Upper lobe of left lung (tissue), 4 donors: Measurements from ENCODE around the gene SCGB1A1.

ENCODE experiments used
- EP300 ChIP-seq, 4 donors: sonication (generic); formaldehyde crosslinking; IDR thresholded peaks; one replicate each; pipeline ENCODE4 v1.5.1; 2017; ENCODE audit warnings: antibody characterized with exemption in 4 of 4, control low read depth in 2 of 4
- POLR2A ChIP-seq, 4 donors: fragments of 450-650 bp; IDR thresholded peaks; one replicate each; pipeline ENCODE4 v1.5.1; 2016 to 2017; ENCODE audit warnings: antibody characterized with exemption in 4 of 4, mild to moderate bottlenecking in 2 of 4
- POLR2AphosphoS5 ChIP-seq, 2 donors: sonication (generic); formaldehyde crosslinking; IDR thresholded peaks; one replicate each; pipeline ENCODE4 v1.5.1; 2017; ENCODE audit warnings: antibody characterized with exemption in 2 of 2
- TF ChIP-seq, protein P1 (sequence below), 6 experiments: fragments of 450-650 bp in 4 of 6; fragments of 200-600 bp in 2 of 6; sonication (generic) in 2 of 6; IDR thresholded peaks; one replicate each; pipeline ENCODE4 v1.5.1; 2016 to 2019; ENCODE audit warnings: antibody characterized with exemption in 6 of 6

DNA sequence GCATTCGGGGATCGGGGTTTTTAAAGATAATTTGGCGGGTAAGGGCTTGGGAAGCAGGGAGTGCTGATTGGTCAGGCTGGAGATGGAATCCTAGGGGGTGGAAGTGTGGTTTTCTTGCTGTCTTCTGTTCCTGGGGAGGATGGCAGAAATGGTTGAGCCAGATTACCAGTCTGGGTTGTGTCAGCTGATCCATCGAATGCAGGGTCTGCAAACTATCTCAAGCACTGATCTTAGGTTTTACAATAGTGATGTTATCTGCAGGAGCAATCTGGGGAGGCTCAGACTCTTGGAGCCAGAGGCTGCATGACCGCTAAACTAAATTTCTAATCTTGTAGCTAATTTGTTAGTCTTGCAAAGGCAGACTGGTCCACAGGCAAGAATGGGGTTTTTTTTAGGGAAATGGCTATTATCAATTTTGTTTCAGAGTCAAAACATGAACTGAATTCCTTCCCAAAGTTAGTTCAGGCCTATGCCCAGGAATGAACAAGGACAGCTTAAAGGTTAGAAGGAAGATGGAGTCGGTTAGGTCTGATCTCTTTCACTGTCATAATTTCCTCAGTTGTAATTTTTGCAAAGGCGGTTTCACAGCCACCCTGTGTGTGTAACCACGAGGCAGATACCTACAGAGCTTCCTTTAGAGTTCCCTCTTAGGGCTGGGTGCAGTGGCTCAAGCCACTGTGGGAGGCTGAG is 10.2 kb downstream of the SCGB1A1 start:
- TF ChIP-seq, protein P1, sequence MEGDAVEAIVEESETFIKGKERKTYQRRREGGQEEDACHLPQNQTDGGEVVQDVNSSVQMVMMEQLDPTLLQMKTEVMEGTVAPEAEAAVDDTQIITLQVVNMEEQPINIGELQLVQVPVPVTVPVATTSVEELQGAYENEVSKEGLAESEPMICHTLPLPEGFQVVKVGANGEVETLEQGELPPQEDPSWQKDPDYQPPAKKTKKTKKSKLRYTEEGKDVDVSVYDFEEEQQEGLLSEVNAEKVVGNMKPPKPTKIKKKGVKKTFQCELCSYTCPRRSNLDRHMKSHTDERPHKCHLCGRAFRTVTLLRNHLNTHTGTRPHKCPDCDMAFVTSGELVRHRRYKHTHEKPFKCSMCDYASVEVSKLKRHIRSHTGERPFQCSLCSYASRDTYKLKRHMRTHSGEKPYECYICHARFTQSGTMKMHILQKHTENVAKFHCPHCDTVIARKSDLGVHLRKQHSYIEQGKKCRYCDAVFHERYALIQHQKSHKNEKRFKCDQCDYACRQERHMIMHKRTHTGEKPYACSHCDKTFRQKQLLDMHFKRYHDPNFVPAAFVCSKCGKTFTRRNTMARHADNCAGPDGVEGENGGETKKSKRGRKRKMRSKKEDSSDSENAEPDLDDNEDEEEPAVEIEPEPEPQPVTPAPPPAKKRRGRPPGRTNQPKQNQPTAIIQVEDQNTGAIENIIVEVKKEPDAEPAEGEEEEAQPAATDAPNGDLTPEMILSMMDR (IDR thresholded peaks at IDR 0.05), result no peak
- TF ChIP-seq EP300 (IDR thresholded peaks at IDR 0.05), result no peak
- TF ChIP-seq POLR2A (IDR thresholded peaks at IDR 0.05), result no peak
- no peak for TF ChIP-seq POLR2AphosphoS5 (IDR thresholded peaks at IDR 0.05)
